H1 (cell line): Measurements from ENCODE around the gene HTR1B. TPM values are rescaled to one million over a fixed set of nuclear protein-coding genes. Genes with fewer than 3 reads are reported as not detected.

Source experiments
- ASH2L ChIP-seq: fragments of 200-600, 300-600 bp; sonication (generic); IDR thresholded peaks from one replicate; pipeline ENCODE4 v1.7.1; 2017; ENCODE audit warnings: low read length
- BCL11A ChIP-seq, 2 experiments: IDR thresholded peaks; one replicate each; pipeline ENCODE4 v1.6.1; 2011; ENCODE audit warnings: low read depth in 2 of 2, low read length in 2 of 2, mild to moderate bottlenecking in 2 of 2
- BRCA1 ChIP-seq: IDR thresholded peaks from 2 replicates; pipeline ENCODE4 v1.6.1; 2012; ENCODE audit warnings: low read depth, low read length, improper control_type of control experiment
- CHD1 ChIP-seq: IDR thresholded peaks from 2 replicates; pipeline ENCODE4 v1.6.1; 2012; ENCODE audit warnings: low read depth, low read length, improper control_type of control experiment
- CHD7 ChIP-seq: fragments of 300-600 bp; sonication (generic); IDR thresholded peaks from 2 replicates; pipeline ENCODE4 v1.7.1; 2012; ENCODE audit warnings: low read length, moderate library complexity, mild to moderate bottlenecking, inconsistent platforms; ENCODE audit not compliant: insufficient replicate concordance
- FOSL1 ChIP-seq: IDR thresholded peaks from 2 replicates; pipeline ENCODE4 v1.6.1; 2011; ENCODE audit warnings: mild to moderate bottlenecking, low read depth, low read length, moderate library complexity; ENCODE audit not compliant: insufficient read depth
- JUND ChIP-seq: IDR thresholded peaks from 2 replicates; pipeline ENCODE4 v1.6.1; 2011; ENCODE audit warnings: mild to moderate bottlenecking, improper control_type of control experiment, low read length
- POU5F1 ChIP-seq: IDR thresholded peaks from 2 replicates; pipeline ENCODE4 v1.6.1; 2011; ENCODE audit warnings: low read depth, mild to moderate bottlenecking, low read length, moderate library complexity
- RNF2 ChIP-seq: fragments of 200-900, 300-1000 bp; sonication (generic); IDR thresholded peaks from 2 replicates; pipeline ENCODE4 v1.7.1; 2016; ENCODE audit warnings: borderline replicate concordance, low read depth, mild to moderate bottlenecking, antibody characterized with exemption, low read length; ENCODE audit not compliant: poor library complexity, severe bottlenecking; ENCODE audit errors: missing control alignments
- polyA plus RNA-seq, 7 experiments: library from polyadenylated mRNA; depleted of rRNA in 3 of 7; stranded (reverse) in 5 of 7; unstranded in 2 of 7; fragments of >200 nt in 5 of 7; fragments of 200-250 nt in 2 of 7; gene quantifications; 1 replicate in 5 of 7; 2 replicates in 1 of 7; 4 replicates in 1 of 7; pipeline versions ENCODE4 v1.2.1 to v1.2.3, GENCODE V29; 2011 to 2013; ENCODE audit warnings: missing spikeins in 2 of 7, mixed read lengths in 2 of 7
- total RNA-seq: library from RNA; stranded (reverse); fragmentation: NEBNext Ultra II Directional; extraction: Animal tissue kit (Norgen Biotek cat#: 25700); gene quantifications from 2 replicates; pipeline ENCODE4 v1.2.1, GENCODE V29; 2021
- TF ChIP-seq, protein P1 (sequence below): IDR thresholded peaks from 2 replicates; pipeline ENCODE4 v1.6.1; 2011; ENCODE audit warnings: low read length, improper control_type of control experiment

HTR1B gene
- total and polyA plus RNA-seq, 2 of the 8 experiments (the other 6 are each of a cell fraction or from before 2014, with no cell fraction given): 1.1 to 1.4 TPM

DNA sequence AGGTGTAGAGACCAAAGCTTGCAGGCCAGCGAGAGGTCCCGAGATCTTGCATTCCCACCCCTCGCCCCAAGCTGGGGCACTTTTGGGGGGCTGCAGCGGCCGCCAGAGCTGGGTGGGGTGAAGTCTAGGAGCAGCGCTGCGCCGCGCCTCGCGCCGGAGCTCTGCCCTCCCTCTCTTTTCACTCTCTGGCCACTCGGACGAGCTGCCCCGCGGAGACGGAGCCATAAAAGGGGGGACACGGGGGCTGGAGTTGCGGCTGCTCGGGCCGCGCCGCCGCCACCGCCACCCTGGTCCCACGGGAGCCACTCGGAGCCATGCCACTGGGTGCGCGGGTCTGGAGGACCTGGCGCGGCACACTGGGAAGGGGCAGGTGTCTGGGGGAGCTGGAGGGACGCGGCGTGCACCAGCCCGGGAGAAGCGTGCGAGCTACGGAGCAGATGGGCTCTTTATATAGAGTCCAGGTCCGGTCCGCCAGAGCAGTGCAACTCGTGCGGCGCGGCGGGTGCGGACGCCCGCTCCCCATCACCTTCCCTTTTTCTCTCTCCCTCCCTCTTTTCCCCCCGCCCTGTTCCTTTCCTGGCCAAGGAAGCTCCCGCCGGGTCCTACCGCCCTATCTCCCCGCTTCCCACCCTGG, 687 bp upstream of the HTR1B start (continued):
- TF ChIP-seq BCL11A (IDR thresholded peaks at IDR 0.05; ENCODE audit: low read depth in 2 of 2, low read length in 2 of 2): no peak
- TF ChIP-seq POU5F1: no peak
- TF ChIP-seq BRCA1: no peak
- no peak for TF ChIP-seq JUND
- TF ChIP-seq RNF2: no peak
- TF ChIP-seq, protein P1, sequence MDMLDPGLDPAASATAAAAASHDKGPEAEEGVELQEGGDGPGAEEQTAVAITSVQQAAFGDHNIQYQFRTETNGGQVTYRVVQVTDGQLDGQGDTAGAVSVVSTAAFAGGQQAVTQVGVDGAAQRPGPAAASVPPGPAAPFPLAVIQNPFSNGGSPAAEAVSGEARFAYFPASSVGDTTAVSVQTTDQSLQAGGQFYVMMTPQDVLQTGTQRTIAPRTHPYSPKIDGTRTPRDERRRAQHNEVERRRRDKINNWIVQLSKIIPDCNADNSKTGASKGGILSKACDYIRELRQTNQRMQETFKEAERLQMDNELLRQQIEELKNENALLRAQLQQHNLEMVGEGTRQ: no peak
- no peak for TF ChIP-seq CHD7
- peak; percentile 91 for TF ChIP-seq FOSL1
- no peak for TF ChIP-seq CHD1
- TF ChIP-seq ASH2L: peak; percentile 99
